GM12878 (cell line): ENCODE data around the gene RELT. TPM values are rescaled to one million over a fixed set of nuclear protein-coding genes. Genes with fewer than 3 reads are reported as not detected.

Experiments
- ATAC-seq: fragments of 200-7000 bp; cut with Tn5 transposase; 3 replicates; pipeline ENCODE4 v1.9.1; 2020; ENCODE audit warnings: mild to moderate bottlenecking, moderate library complexity
- BruUV-seq: library from RNA; stranded (reverse); fragments of 400-500 nt; replicated peaks from 2 replicates; lab custom pipeline; 2021; lab: Mats Ljungman, UMichigan
- CTCF ChIA-PET: fragments of 300-600 bp; sonication (Branson Sonifier 250); formaldehyde crosslinking; extraction: SDS; loops from one replicate; lab custom pipeline; 2021; ENCODE audit warnings: inconsistent platforms; lab: Yijun Ruan, JAX
- POLR2A ChIA-PET: fragments of 350-600 bp; formaldehyde crosslinking; extraction: SDS; loops from one replicate; lab custom pipeline; 2021; ENCODE audit warnings: inconsistent platforms; lab: Charles Lee
- RAD21 ChIA-PET: fragments of 300-600 bp; sonication (Branson Sonifier 250); formaldehyde crosslinking; loops from one replicate; lab custom pipeline; 2023; ENCODE audit warnings: antibody characterized with exemption; ENCODE audit not compliant: unreplicated experiment; lab: Charles Lee
- SMC1A ChIA-PET: fragments of 300-600 bp; sonication (Branson Sonifier 250); formaldehyde crosslinking; loops from one replicate; lab custom pipeline; 2023; ENCODE audit not compliant: unreplicated experiment, uncharacterized antibody; lab: Charles Lee
- DNase-seq: peaks from one replicate; pipeline ENCODE4 v3.0.0-alpha.2; 2011; ENCODE audit warnings: low read depth, low spot score
- FAIRE-seq: peaks from 3 replicates; lab custom pipeline; 2011; peaks lifted over from hg19 to GRCh38; lab: Jason Lieb, UNC
- H2AFZ ChIP-seq: 2 replicates; pipeline ENCODE4 v1.6.0; 2011; ENCODE audit warnings: low read depth, low read length, control low read depth; ENCODE audit not compliant: control insufficient read depth
- H3K27ac ChIP-seq: 2 replicates; pipeline ENCODE4 v1.5.1; 2011; ENCODE audit warnings: control low read depth; ENCODE audit not compliant: control insufficient read depth, insufficient read depth
- H3K27me3 ChIP-seq, 2 experiments: replicated peaks in 1 of 2; 2 replicates each; pipeline versions ENCODE4 v1.6.0 to v1.6.1; 2011; ENCODE audit warnings: low read length in 1 of 2; ENCODE audit not compliant: control insufficient read depth in 2 of 2, insufficient read depth in 2 of 2
- H3K36me3 ChIP-seq, 2 experiments: 2 replicates each; pipeline ENCODE4 v1.5.1; 2011; ENCODE audit warnings: low read length in 1 of 2; ENCODE audit not compliant: control insufficient read depth in 2 of 2, insufficient read depth in 2 of 2
- H3K4me1 ChIP-seq: 2 replicates; pipeline ENCODE4 v1.6.1; 2011; ENCODE audit warnings: mild to moderate bottlenecking, low read length, moderate library complexity, mixed read lengths; ENCODE audit not compliant: control insufficient read depth, insufficient read depth
- H3K4me2 ChIP-seq: 2 replicates; pipeline ENCODE4 v1.6.0; 2011; ENCODE audit warnings: control low read depth; ENCODE audit not compliant: control insufficient read depth, insufficient read depth
- H3K4me3 ChIP-seq: fragments of 200-600 bp; sonication (generic); 2 replicates; pipeline ENCODE4 v1.5.1; 2016
- H3K79me2 ChIP-seq: 2 replicates; pipeline ENCODE4 v1.6.0; 2011; ENCODE audit warnings: low read length; ENCODE audit not compliant: control insufficient read depth, insufficient read depth
- H3K9ac ChIP-seq: 2 replicates; pipeline ENCODE4 v1.8.0; 2011; ENCODE audit warnings: low read length, control low read depth, mixed read lengths; ENCODE audit not compliant: control insufficient read depth, insufficient read depth
- H3K9me3 ChIP-seq: replicated peaks from 3 replicates; pipeline ENCODE4 v1.5.1; 2011; ENCODE audit warnings: mild to moderate bottlenecking, low read length; ENCODE audit not compliant: control insufficient read depth, insufficient read depth
- H4K20me1 ChIP-seq: 2 replicates; pipeline ENCODE4 v1.6.0; 2011; ENCODE audit not compliant: control insufficient read depth, insufficient read depth
- BHLHE40 ChIP-seq, 2 experiments: fragments of 450-650 bp in 1 of 2; IDR thresholded peaks; 2 replicates each; pipeline ENCODE4 v1.6.1; 2011 to 2017; ENCODE audit warnings: low read depth in 2 of 2, borderline replicate concordance in 1 of 2, improper control_type of control experiment in 1 of 2, low read length in 1 of 2, mild to moderate bottlenecking in 1 of 2
- CEBPZ ChIP-seq: fragments of 150-350 bp; IDR thresholded peaks from 2 replicates; pipeline ENCODE4 v1.6.1; 2016; ENCODE audit warnings: low read depth, low read length
- CREB1 ChIP-seq: IDR thresholded peaks from 2 replicates; pipeline ENCODE4 v1.6.1; 2012; ENCODE audit warnings: low read depth, mild to moderate bottlenecking, inconsistent platforms
- FOS ChIP-seq: IDR thresholded peaks from 3 replicates; pipeline ENCODE4 v1.6.1; 2011; ENCODE audit warnings: borderline replicate concordance; ENCODE audit not compliant: insufficient read length; ENCODE audit errors: extremely low read depth
- MEF2B ChIP-seq: fragments of 450-650 bp; IDR thresholded peaks from 2 replicates; pipeline ENCODE4 v1.6.1; 2018; ENCODE audit warnings: mild to moderate bottlenecking, moderate library complexity; ENCODE audit not compliant: partially characterized antibody, poor library complexity, severe bottlenecking
- MXI1 ChIP-seq: fragments of 150-350 bp; IDR thresholded peaks from 2 replicates; pipeline ENCODE4 v1.6.1; 2011; ENCODE audit warnings: low read depth, mild to moderate bottlenecking, inconsistent platforms, low read length, improper control_type of control experiment
- NR2C1 ChIP-seq: fragments of 450-650 bp; IDR thresholded peaks from 2 replicates; pipeline ENCODE4 v1.6.1; 2017; ENCODE audit warnings: antibody characterized with exemption, mild to moderate bottlenecking, moderate library complexity
- PRDM15 ChIP-seq: fragments of 450-650 bp; formaldehyde crosslinking; IDR thresholded peaks from 2 replicates; pipeline ENCODE4 v1.4.0; 2020; ENCODE audit warnings: mild to moderate bottlenecking, moderate library complexity
- RCOR1 ChIP-seq: conservative IDR thresholded peaks from 2 replicates; pipeline ENCODE4 v1.6.1; 2012; ENCODE audit warnings: low read depth, low read length, improper control_type of control experiment
- SREBF1 ChIP-seq: IDR thresholded peaks from 2 replicates; pipeline ENCODE4 v1.6.1; 2012; ENCODE audit warnings: mild to moderate bottlenecking, low read length
- TARDBP ChIP-seq: IDR thresholded peaks from 2 replicates; pipeline ENCODE4 v1.6.1; 2016; ENCODE audit warnings: borderline replicate concordance
- WRNIP1 ChIP-seq: IDR thresholded peaks from 2 replicates; pipeline ENCODE4 v1.6.1; 2011; ENCODE audit warnings: low read depth, low read length, improper control_type of control experiment, borderline replicate concordance
- ZNF384 ChIP-seq: IDR thresholded peaks from 2 replicates; pipeline ENCODE4 v1.6.1; 2012; ENCODE audit warnings: low read depth, mild to moderate bottlenecking, low read length, improper control_type of control experiment, borderline replicate concordance
- WGBS: methylation state at CpG from one replicate; pipeline ENCODE4 v1.1.6; 2016; ENCODE audit warnings: low lambda C conversion rate; ENCODE audit not compliant: insufficient replicate concordance, insufficient coverage; ENCODE audit errors: missing lambda C conversion rate; 5-methylcytosine and 5-hydroxymethylcytosine counted together
- in situ Hi-C: fragments of 300-500 bp; cut with MboI; formaldehyde crosslinking; loops from 9 replicates; pipeline ENCODE4 v1.14.3; 2018; ENCODE audit warnings: mixed read lengths
- intact Hi-C: fragments of 100-400 bp; cut with micrococcal nuclease; formaldehyde crosslinking; loops from one replicate; pipeline ENCODE4 v1.14.2; 2022; ENCODE audit not compliant: unreplicated experiment
- polyA plus RNA-seq, 11 experiments: library from polyadenylated mRNA; depleted of rRNA in 4 of 11; unstranded in 6 of 11; stranded (reverse) in 5 of 11; fragments of >200 nt; fragmentation: Nextera tagmentation in 4 of 11; fragmentation: Illumina TruSeq in 1 of 11; extraction: Ambion mirVana in 4 of 11; extraction: Trizol in 1 of 11; gene quantifications; 1 replicate in 1 of 11; 2 replicates in 10 of 11; pipeline versions ENCODE4 v1.2.1 to v1.2.3, GENCODE V29; 2011 to 2016; ENCODE audit warnings: inconsistent platforms in 2 of 11, missing spikeins in 2 of 11, low read depth in 1 of 11
- total RNA-seq, 4 experiments: library from RNA; depleted of rRNA in 3 of 4; stranded (reverse); fragments of >200 nt in 3 of 4; fragmentation: Illumina TruSeq in 1 of 4; extraction: Trizol in 1 of 4; gene quantifications; 2 replicates each; pipeline versions ENCODE4 v1.2.1 to v1.2.3, GENCODE V29; 2013 to 2021

The RELT gene
- total and polyA plus RNA-seq, 10 of the 15 experiments (the other 5 are each of a cell fraction or from before 2014, with no cell fraction given) = 1.2 to 28.5 (median 10.8) TPM

DNA sequence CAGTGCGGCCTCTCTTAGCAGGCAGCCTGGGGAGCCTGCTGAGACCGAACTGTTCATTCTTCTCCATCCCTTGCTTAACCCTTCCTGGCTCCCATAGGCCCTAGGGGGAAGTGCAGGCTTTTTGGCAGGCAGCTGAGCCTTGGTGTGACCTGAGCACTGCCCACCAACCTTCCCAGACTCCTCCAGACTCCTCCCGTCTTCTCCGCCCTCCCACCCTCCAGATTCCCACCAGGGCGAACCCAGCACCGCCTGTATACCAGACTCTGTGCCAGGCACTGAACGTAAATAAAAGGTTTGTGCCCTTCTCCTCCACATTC, 7.9 kb downstream of the RELT start:
- Histone ChIP-seq H3K9me3 (no peaks in the 10 kb centered on the region), H3K79me2 (peaks cover 100% of the 10 kb centered on the region), H3K4me2 (peak overlapping the region; percentile 88), H3K27ac (peak overlapping the region; percentile 95), H3K9ac (peak overlapping the region; percentile 65; the same call in 1 of the 2 replicates), H2AFZ (no peak overlapping the region), H3K27me3 (no peaks in the 10 kb centered on the region), H3K36me3 (peaks cover 0 to 9% of the 10 kb centered on the region in 2 experiments; a peak in 2 of 4 replicates), H3K4me1 (peaks cover 91% of the 10 kb centered on the region), H3K4me3 (peak overlapping the region; percentile 66; the same call in 1 of the 2 replicates), H4K20me1 (no peaks in the 10 kb centered on the region)
- ChIA-PET POLR2A (interaction anchor here (0.7 to 2.3 kb wide), 5 partner anchors 7 to 227 kb away, joined by 4 to 18 read pairs (median 5); partner anchors contain the start of gene RELT), RAD21 (interaction anchor here (1.1 to 3.0 kb wide), 7 partner anchors 8 to 242 kb away, joined by 3 to 14 read pairs (median 8); partner anchors contain the start of gene ARHGEF17), SMC1A (interaction anchor here (1.3 to 3.3 kb wide), 7 partner anchors 9 to 279 kb away, joined by 3 to 12 read pairs (median 5); no protein-coding TSS in a partner anchor), CTCF (interaction anchor here (1.1 to 25.6 kb wide), 6 partner anchors 9 to 277 kb away, joined by 3 to 400 read pairs (median 8); no protein-coding TSS in a partner anchor)
- TF ChIP-seq FOS = no peak
- no peak for TF ChIP-seq MXI1
- TF ChIP-seq WRNIP1 = no peak
- no peak for TF ChIP-seq MEF2B
- TF ChIP-seq TARDBP = no peak
- no peak for TF ChIP-seq CREB1
- TF ChIP-seq RCOR1 = no peak
- TF ChIP-seq NR2C1 = no peak
- TF ChIP-seq PRDM15 = no peak
- no peak for TF ChIP-seq SREBF1
- no peak for TF ChIP-seq ZNF384
- TF ChIP-seq CEBPZ = no peak
- TF ChIP-seq BHLHE40 (IDR thresholded peaks at IDR 0.05; ENCODE audit: borderline replicate concordance in 1 of 2, low read depth in 2 of 2, low read length in 1 of 2) = no peak
- no peak for ATAC-seq
- no peak for FAIRE-seq
- no TSS peak for BruUV-seq
- DNase-seq = no peak
- in situ Hi-C loops = no loop called here
- 70% methylated on average over 7 of the region's 7 CpGs for WGBS
- intact Hi-C loops = no loop called here
